Measurements from ENCODE around the gene ETNK1. TPM values are rescaled to one million over a fixed set of nuclear protein-coding genes. Genes with fewer than 3 reads are reported as not detected.

ETNK1 gene
- total and polyA plus RNA-seq, 7 donors: 18.6 to 49.5 (median 28.8) TPM

- TF ChIP-seq POLR2AphosphoS5 (IDR thresholded peaks at IDR 0.05): no peak
- TF ChIP-seq CTCF (IDR thresholded peaks at IDR 0.05): no peak
- TF ChIP-seq EP300 (IDR thresholded peaks at IDR 0.05): no peak
- TF ChIP-seq POLR2A (IDR thresholded peaks at IDR 0.05): no peak
- peaks cover 0 to 22% (median 0%) of the 10 kb centered on the region in 4 donors for H3K36me3 ChIP-seq
- H3K4me1 ChIP-seq: peaks cover 0 to 9% (median 0%) of the 10 kb centered on the region in 4 donors
- H3K27me3 ChIP-seq: no peaks in the 10 kb centered on the region
- 89% methylated on average over 2 of the region's 2 CpGs for WGBS, 2 donors
- no peak overlapping the region for H3K4me3 ChIP-seq
- no peak for DNase-seq
- H3K9me3 ChIP-seq: no peaks in the 10 kb centered on the region
- intact Hi-C loops (cut with DNase I): no loop called here
- H3K27ac ChIP-seq: no peak overlapping the region
These were observed 33.2 kb downstream of the ETNK1 start for GRCh38 chr12:22658214-22658613.

GRCh38 chr12:22662356-22662755, 37.4 kb downstream of the ETNK1 start:
- Histone ChIP-seq H3K27ac (no peak overlapping the region), H3K27me3 (no peaks in the 10 kb centered on the region), H3K9me3 (no peaks in the 10 kb centered on the region), H3K4me1 (peaks cover 0 to under 1% (median 0%) of the 10 kb centered on the region in 4 donors), H3K4me3 (no peak overlapping the region), H3K36me3 (peaks cover 0 to 32% (median 0%) of the 10 kb centered on the region in 4 donors)
- TF ChIP-seq EP300 (IDR thresholded peaks at IDR 0.05): no peak
- TF ChIP-seq POLR2AphosphoS5 (IDR thresholded peaks at IDR 0.05): no peak
- no peak for TF ChIP-seq POLR2A (IDR thresholded peaks at IDR 0.05)
- no peak for TF ChIP-seq CTCF (IDR thresholded peaks at IDR 0.05)
- intact Hi-C loops (cut with DNase I): no loop called here
- 94 to 96% methylated on average over 1 of the region's 1 CpG for WGBS, 2 donors
- DNase-seq: no peak

- Histone ChIP-seq H3K4me1 (no peaks in the 10 kb centered on the region), H3K4me3 (no peak overlapping the region), H3K27ac (no peak overlapping the region), H3K36me3 (peaks cover 0 to 34% (median 0%) of the 10 kb centered on the region in 4 donors), H3K9me3 (no peaks in the 10 kb centered on the region), H3K27me3 (no peaks in the 10 kb centered on the region)
- intact Hi-C loops (cut with DNase I): no loop called here
- DNase-seq: no peak
- TF ChIP-seq CTCF (IDR thresholded peaks at IDR 0.05): no peak
- TF ChIP-seq POLR2AphosphoS5 (IDR thresholded peaks at IDR 0.05): no peak
- TF ChIP-seq EP300 (IDR thresholded peaks at IDR 0.05): no peak
- TF ChIP-seq POLR2A (IDR thresholded peaks at IDR 0.05): no peak
These were observed 40.5 kb downstream of the ETNK1 start for GRCh38 chr12:22665476-22665875.

GRCh38 chr12:22667122-22667521, 42.2 kb downstream of the ETNK1 start:
- no peak for TF ChIP-seq EP300 (IDR thresholded peaks at IDR 0.05)
- no peak for TF ChIP-seq CTCF (IDR thresholded peaks at IDR 0.05)
- TF ChIP-seq POLR2A (IDR thresholded peaks at IDR 0.05): no peak
- no peak for TF ChIP-seq POLR2AphosphoS5 (IDR thresholded peaks at IDR 0.05)
- H3K9me3 ChIP-seq: no peaks in the 10 kb centered on the region
- no peak overlapping the region for H3K4me3 ChIP-seq
- intact Hi-C loops (cut with DNase I): no loop called here
- H3K4me1 ChIP-seq: no peaks in the 10 kb centered on the region
- H3K36me3 ChIP-seq: peaks cover 0 to 20% (median 0%) of the 10 kb centered on the region in 4 donors
- DNase-seq: no peak
- no peaks in the 10 kb centered on the region for H3K27me3 ChIP-seq
- H3K27ac ChIP-seq: no peak overlapping the region
- WGBS, 2 donors: 0 to 28% methylated on average over 1 of the region's 1 CpG

GRCh38 chr12:22668441-22668840, 43.5 kb downstream of the ETNK1 start:
- H3K4me1 ChIP-seq: peaks cover 0 to 7% (median 0%) of the 10 kb centered on the region in 4 donors
- WGBS, 2 donors: 98% methylated on average over 6 of the region's 6 CpGs
- intact Hi-C loops (cut with DNase I): no loop called here
- H3K27ac ChIP-seq: no peak overlapping the region
- H3K4me3 ChIP-seq: no peak overlapping the region
- no peak for DNase-seq
- TF ChIP-seq EP300 (IDR thresholded peaks at IDR 0.05): no peak
- TF ChIP-seq CTCF (IDR thresholded peaks at IDR 0.05): no peak
- TF ChIP-seq POLR2A (IDR thresholded peaks at IDR 0.05): no peak
- TF ChIP-seq POLR2AphosphoS5 (IDR thresholded peaks at IDR 0.05): no peak
- no peaks in the 10 kb centered on the region for H3K27me3 ChIP-seq
- no peaks in the 10 kb centered on the region for H3K9me3 ChIP-seq
- H3K36me3 ChIP-seq: peaks cover 0 to 11% (median 0%) of the 10 kb centered on the region in 4 donors

All from sigmoid colon (tissue), 7 donors.